Peyer's patch (tissue), 4 donors: ENCODE results near the gene GRIN2C. TPM values are rescaled to one million over a fixed set of nuclear protein-coding genes. Genes with fewer than 3 reads are reported as not detected.

Experiments
- DNase-seq, 3 donors: peaks; one replicate each; pipeline ENCODE4 v3.0.0-alpha.2; 2017 to 2019
- H3K27ac ChIP-seq, 4 donors: fragments of 200-600 bp; sonication (generic); one replicate each; pipeline ENCODE4 v1.5.1; 2016 to 2019
- H3K27me3 ChIP-seq, 2 donors: fragments of 200-600 bp; sonication (generic); one replicate each; pipeline ENCODE4 v1.5.1; 2019
- H3K36me3 ChIP-seq, 3 donors: fragments of 200-600 bp; sonication (generic); one replicate each; pipeline ENCODE4 v1.5.1; 2016 to 2019
- H3K4me1 ChIP-seq, 4 donors: fragments of 200-600 bp; sonication (generic); one replicate each; pipeline ENCODE4 v1.5.1; 2016 to 2019
- H3K4me3 ChIP-seq, 4 donors: fragments of 200-600 bp; sonication (generic); 1 replicate in 3 of 4; 2 replicates in 1 of 4; pipeline ENCODE4 v1.5.1; 2016 to 2019; ENCODE audit warnings: mild to moderate bottlenecking in 1 of 4
- H3K9me3 ChIP-seq, 4 donors: fragments of 200-600 bp; sonication (generic); one replicate each; pipeline ENCODE4 v1.5.1; 2016 to 2019; ENCODE audit warnings: mild to moderate bottlenecking in 1 of 4
- CTCF ChIP-seq, 6 experiments: fragments of 450-650 bp in 4 of 6; fragments of 200-600 bp in 2 of 6; sonication (generic) in 1 of 6; IDR thresholded peaks; one replicate each; pipeline ENCODE4 v1.5.1; 2017 to 2019; ENCODE audit warnings: antibody characterized with exemption in 6 of 6, mild to moderate bottlenecking in 3 of 6, moderate library complexity in 1 of 6
- POLR2A ChIP-seq, 2 donors: fragments of 450-650 bp; IDR thresholded peaks; one replicate each; pipeline ENCODE4 v1.5.1; 2017; ENCODE audit warnings: antibody characterized with exemption in 2 of 2, mild to moderate bottlenecking in 2 of 2, moderate library complexity in 2 of 2
- total RNA-seq, 4 donors: library from RNA; depleted of rRNA; stranded (reverse); fragments of >200 nt; gene quantifications; one replicate each; pipeline ENCODE4 v1.1.0, GENCODE V29; 2016

GRIN2C gene
- total RNA-seq, 4 donors from 2014 or later: 0.13 to 2.7 TPM; not detected in 2

DNA sequence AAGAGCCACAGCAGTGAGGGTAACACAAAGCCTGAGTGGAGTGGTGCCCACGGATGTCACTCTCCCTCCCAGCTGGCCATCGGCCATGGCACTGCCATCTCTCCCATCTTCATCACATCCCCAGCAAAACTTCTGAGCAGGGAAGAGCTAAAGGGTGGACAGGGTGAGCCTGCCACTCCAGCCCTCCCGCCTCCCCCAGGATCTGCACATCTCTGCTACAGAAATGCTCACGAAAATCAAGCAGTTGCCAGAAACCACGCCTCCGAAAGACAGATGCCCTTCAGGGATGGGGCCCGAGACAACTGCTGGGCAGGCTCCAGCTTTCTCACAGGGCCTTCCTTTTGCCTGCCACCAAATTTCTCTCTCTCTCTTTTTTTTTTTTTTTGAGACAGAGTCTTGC is 3.6 kb downstream of the GRIN2C start:
- peaks cover 4 to 32% (median 21%) of the 10 kb centered on the region in 4 donors for H3K4me1 ChIP-seq
- H3K9me3 ChIP-seq: no peaks in the 10 kb centered on the region
- H3K36me3 ChIP-seq: no peaks in the 10 kb centered on the region
- H3K27ac ChIP-seq: no peak overlapping the region
- peaks cover 3 to 52% of the 10 kb centered on the region in 2 donors for H3K27me3 ChIP-seq
- DNase-seq: no peak
- TF ChIP-seq POLR2A (IDR thresholded peaks at IDR 0.05) (no peak), CTCF (IDR thresholded peaks at IDR 0.05) (no peak)
- no peak overlapping the region for H3K4me3 ChIP-seq

DNA sequence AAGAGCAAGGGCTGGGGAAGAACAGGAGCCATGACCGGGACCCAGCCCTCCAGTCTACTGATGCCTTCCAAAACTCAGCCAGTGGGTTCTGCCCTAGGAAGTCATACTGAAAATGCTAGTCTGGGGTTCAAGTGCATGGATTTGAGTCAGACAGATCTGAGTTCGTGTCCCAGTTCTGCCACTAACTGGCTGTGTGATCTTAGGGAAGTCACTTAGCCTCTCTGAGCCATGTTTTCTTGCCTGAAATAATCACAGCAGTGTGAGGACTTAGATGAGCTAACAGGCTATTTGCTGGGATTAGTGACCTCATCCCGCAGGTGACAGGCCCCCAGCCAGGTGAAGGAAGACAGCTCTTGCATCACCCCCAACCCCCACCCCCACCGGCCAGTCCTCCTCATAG is 4.4 kb downstream of the GRIN2C start:
- no peak overlapping the region for H3K27ac ChIP-seq
- H3K4me1 ChIP-seq: peaks cover 0 to 24% (median 13%) of the 10 kb centered on the region in 4 donors
- no peak for DNase-seq
- no peaks in the 10 kb centered on the region for H3K9me3 ChIP-seq
- no peak for TF ChIP-seq POLR2A (IDR thresholded peaks at IDR 0.05)
- TF ChIP-seq CTCF (IDR thresholded peaks at IDR 0.05): no peak
- H3K4me3 ChIP-seq: no peak overlapping the region
- H3K27me3 ChIP-seq: peaks cover under 1 to 44% of the 10 kb centered on the region in 2 donors
- no peaks in the 10 kb centered on the region for H3K36me3 ChIP-seq

- H3K27ac ChIP-seq: no peak overlapping the region
- peaks cover 0 to 19% (median 7%) of the 10 kb centered on the region in 4 donors for H3K4me1 ChIP-seq
- no peak overlapping the region for H3K4me3 ChIP-seq
- no peaks in the 10 kb centered on the region for H3K9me3 ChIP-seq
- no peak for TF ChIP-seq CTCF (IDR thresholded peaks at IDR 0.05)
- no peak for TF ChIP-seq POLR2A (IDR thresholded peaks at IDR 0.05)
- H3K27me3 ChIP-seq: peaks cover 0 to 39% of the 10 kb centered on the region in 2 donors
- no peak for DNase-seq
- no peaks in the 10 kb centered on the region for H3K36me3 ChIP-seq
Observed at GRCh38 chr17:74854792-74855191, 4.9 kb downstream of the GRIN2C start.

DNA sequence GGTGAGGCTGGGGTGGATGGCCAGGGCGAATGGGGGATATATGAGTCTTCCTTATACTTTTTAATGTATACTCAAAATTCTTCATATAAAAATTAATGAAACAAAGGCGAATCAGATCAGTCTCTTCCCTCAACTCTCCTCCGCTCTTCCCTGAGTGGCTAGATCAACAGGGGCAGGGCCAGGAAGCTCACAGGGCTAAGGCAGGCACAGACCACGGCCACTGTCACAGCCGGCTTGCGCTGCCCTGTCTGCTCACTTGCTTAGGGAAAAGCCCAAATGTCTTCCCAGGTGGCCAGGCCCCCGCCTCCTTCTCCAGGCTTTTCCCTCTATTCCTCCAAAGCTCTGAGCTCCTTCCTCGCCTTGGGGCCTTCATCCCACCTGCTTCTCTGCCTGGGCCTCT is 6.0 kb downstream of the GRIN2C start:
- H3K36me3 ChIP-seq: no peaks in the 10 kb centered on the region
- H3K4me1 ChIP-seq: peaks cover 0 to 12% (median 5%) of the 10 kb centered on the region in 4 donors
- H3K27me3 ChIP-seq: peaks cover 0 to 28% of the 10 kb centered on the region in 2 donors
- TF ChIP-seq POLR2A (IDR thresholded peaks at IDR 0.05) (no peak), CTCF (IDR thresholded peaks at IDR 0.05) (no peak)
- H3K27ac ChIP-seq: no peak overlapping the region
- H3K9me3 ChIP-seq: no peaks in the 10 kb centered on the region
- H3K4me3 ChIP-seq: no peak overlapping the region
- DNase-seq: no peak

DNA sequence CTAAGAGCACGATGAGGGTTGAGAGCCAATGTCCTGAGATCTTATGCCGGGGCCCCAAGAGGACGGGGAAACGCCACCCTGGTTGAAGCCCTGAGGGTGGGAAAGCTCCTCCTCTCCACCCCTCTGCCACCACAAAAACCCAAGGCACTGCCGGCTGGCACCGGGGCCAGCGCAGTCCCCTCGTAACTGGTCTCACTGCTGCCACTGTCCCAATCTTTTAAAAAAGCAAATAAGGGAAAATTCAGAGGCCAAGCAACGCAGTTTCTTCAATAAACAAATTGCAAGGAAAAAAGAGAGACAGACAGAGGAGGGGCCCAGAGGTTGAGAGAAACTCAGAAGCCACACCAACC is 6.7 kb downstream of the GRIN2C start:
- Histone ChIP-seq H3K36me3 (no peaks in the 10 kb centered on the region), H3K4me3 (peak overlapping the region in 1 of 4 donors; percentile 31), H3K27ac (no peak overlapping the region), H3K9me3 (no peaks in the 10 kb centered on the region), H3K4me1 (peaks cover 0 to 12% (median 5%) of the 10 kb centered on the region in 4 donors), H3K27me3 (peaks cover 0 to 24% of the 10 kb centered on the region in 2 donors)
- TF ChIP-seq POLR2A (IDR thresholded peaks at IDR 0.05): no peak
- TF ChIP-seq CTCF (IDR thresholded peaks at IDR 0.05): no peak
- no peak for DNase-seq
